Skin of body (tissue), 2 donors: ENCODE results near the gene LAMC2. TPM values are rescaled to one million over a fixed set of nuclear protein-coding genes. Genes with fewer than 3 reads are reported as not detected.
A peak's percentile ranks its signal among the peaks of the same experiment; 100 is the strongest.

Source experiments
- DNase-seq: peaks from one replicate; lab custom pipeline; 2025; lab: John Stamatoyannopoulos, UW
- total RNA-seq: library from RNA; depleted of rRNA; stranded (reverse); fragments of >200 nt; gene quantifications from one replicate; pipeline ENCODE4 v1.2.3, GENCODE V29; 2014

LAMC2 gene
- total RNA-seq, 1 donor from 2014 or later: 14.1 TPM

DNA sequence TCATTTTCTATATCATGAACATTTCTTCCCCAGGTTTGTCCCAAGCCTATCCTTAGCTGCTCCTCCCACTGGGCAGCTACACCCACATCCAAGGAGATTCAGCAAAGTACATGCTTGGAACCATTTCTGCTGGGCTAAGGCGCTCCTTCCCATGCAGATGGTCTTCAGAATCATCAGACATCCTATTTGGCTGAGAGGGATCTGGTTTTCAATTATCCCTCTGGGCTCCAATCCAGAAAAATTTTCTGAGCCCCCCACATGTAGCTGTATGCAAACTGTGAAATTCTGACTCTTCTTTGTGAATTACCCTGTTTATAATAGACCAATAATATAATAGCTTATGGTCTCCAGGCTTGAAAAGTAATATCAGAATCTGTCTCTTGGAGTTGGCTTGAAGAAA, 99.2 kb downstream of the LAMC2 start:
- DNase-seq: no peak

- DNase-seq: no peak
Measured at GRCh38 chr1:183285746-183286145, 99.7 kb downstream of the LAMC2 start.

GRCh38 chr1:183287191-183287675, 101.2 kb downstream of the LAMC2 start:
- DNase-seq: peak; percentile 33

- DNase-seq: no peak
Measured at GRCh38 chr1:183288583-183288982, 102.5 kb downstream of the LAMC2 start.

GRCh38 chr1:183289051-183289496, 103.0 kb downstream of the LAMC2 start:
- DNase-seq: no peak

DNA sequence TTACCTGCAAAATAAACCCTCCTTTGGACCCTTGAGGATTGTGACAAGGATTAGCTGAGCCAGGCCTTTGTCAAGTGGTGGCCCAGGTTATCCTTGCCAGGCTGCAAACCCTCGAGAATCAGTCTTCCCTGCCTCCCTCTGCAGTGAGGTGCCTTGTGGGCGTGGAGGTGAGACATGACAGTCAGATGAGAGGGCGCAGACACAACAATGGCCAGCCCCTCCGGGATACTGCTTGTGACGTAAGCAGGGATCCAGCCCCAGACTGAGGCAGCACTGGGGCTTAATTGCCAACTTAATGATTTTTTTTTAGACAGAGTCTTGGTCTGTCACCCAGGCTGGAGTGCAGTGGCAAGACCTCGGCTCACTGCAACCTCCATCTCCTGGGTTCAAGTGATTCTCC, 104.6 kb downstream of the LAMC2 start:
- DNase-seq: no peak

- DNase-seq: no peak
Measured at GRCh38 chr1:183291216-183291762, 105.2 kb downstream of the LAMC2 start.

- no peak for DNase-seq
Measured at GRCh38 chr1:183291802-183292514, 105.9 kb downstream of the LAMC2 start.

DNA sequence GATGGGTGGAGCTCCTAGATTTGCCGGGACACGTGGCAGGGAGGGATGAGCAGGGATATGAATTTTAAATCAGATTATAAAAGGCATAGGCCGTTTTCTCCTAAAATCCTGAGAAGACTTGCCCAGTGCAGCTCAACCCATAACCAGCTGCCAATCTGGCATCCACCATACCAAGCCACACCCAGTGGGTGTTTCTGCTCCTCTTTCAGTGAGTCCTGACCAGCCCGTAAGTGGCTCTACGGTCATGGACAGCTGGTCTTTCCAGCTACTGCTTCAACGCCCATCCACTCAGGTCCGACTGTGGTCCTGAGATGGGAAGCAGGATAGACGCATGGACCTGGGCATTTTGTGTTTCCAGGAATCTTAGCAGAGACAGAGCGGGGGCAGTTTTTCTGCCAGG, 107.2 kb downstream of the LAMC2 start:
- DNase-seq: no peak

GRCh38 chr1:183293876-183294275, 107.8 kb downstream of the LAMC2 start:
- DNase-seq: no peak

Other genes with a start within 250 kb of the LAMC2 start
- gene SHCBP1L, start 233.1 kb upstream of the LAMC2 start, total RNA-seq: 0.30 TPM
- 271 TPM for gene LAMC1, start 162.8 kb upstream of the LAMC2 start, total RNA-seq
- 0.79 TPM for gene NMNAT2, start 232.1 kb downstream of the LAMC2 start, total RNA-seq